ENCODE measurements around the gene NLRC5. TPM values are rescaled to one million over a fixed set of nuclear protein-coding genes. Genes with fewer than 3 reads are reported as not detected.
A peak's percentile ranks its signal among the peaks of the same experiment; 100 is the strongest.

Gene NLRC5
- total RNA-seq: 100 to 1,000 TPM; 424 to 434 TPM
- 240 TPM for polyA plus RNA-seq (2013, experiment 1 of 2)
- polyA plus RNA-seq (2013, experiment 2 of 2): 294 TPM
- 140 to 1,296 (median 464) reads per million in 172 experiments for total RNA-seq

DNA sequence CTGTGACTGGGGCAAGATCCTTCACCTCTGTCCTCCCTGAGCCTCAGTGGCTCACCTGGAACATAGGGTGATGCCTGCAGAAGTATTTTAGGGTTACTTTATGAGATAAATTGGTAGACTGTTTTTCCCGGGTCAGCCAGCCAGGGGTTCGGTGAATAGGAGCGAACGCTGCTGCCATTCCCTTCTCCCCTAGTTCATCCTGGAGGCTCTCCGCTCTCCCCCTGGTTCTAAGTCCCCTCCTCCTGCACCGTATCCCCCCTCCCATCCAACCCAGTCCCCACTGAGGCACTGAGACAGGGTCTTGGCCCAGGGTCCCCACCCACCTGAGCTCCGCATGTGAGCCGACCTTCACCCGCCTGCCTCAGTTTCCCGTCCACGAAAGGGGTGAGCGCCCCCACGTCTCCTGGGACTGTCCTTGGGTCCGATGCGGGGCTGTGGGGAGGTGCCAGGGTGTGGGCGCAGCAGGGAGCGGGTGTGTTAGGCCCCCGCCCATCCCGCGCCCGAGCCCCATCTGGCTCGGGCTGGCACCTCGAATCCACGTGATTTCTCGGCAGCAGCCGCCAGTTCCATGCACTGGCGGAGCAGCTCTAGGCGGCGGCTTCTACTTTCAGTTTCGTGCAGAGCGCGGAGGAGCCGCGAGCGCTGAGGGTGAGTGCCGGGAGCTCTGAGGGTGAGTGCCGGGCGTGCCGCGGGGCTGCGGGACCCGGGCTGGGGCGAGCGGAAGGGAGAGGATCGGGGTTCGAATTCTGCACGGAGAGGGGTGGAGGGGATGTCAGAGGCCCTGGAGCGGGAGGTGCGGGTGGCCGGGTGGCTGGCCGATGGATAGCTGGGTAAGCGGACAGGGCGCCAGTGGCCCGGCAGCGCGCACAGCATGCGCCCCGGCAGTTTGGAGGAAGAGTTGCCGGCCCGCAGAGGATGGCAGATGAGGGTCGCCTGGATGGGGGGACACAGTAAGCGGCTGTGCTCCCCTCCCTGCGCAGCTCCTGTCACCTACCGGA is at the start of gene NLRC5:
NLRC5 (plus strand) TSS at position 610 of the 998 bp plus-strand sequence. CDS start 31,156 bp downstream, outside the sequence.
- Histone ChIP-seq H3K9me3 (ENCODE audit: control insufficient read depth in 1 of 2, insufficient read depth in 1 of 2, low read length in 2 of 2) (no peaks in the 10 kb centered on the region), H3K27ac (ENCODE audit: low read depth in 1 of 2, low read length in 2 of 2) (peak within 1 kb of the TSS; percentile 85 to 93), H3K36me3 (ENCODE audit: insufficient read depth, low read length) (peaks cover 11% of the 10 kb centered on the region), H3K4me1 (ENCODE audit: insufficient read depth, low read length) (peaks cover 81% of the 10 kb centered on the region), H3K27me3 (ENCODE audit: control insufficient read depth in 1 of 2, insufficient read depth in 2 of 2, low read length in 2 of 2) (no peaks in the 10 kb centered on the region), H3K4me3 (ENCODE audit: low read length) (peak within 1 kb of the TSS; percentile 90)
- H3K27me3 Mint-ChIP-seq: no peaks in the 10 kb centered on the region
- POLR2A ChIA-PET: interaction anchor here (0.6 to 3.3 kb wide), 29 partner anchors 10 to 1140 kb away, joined by 3 to 81 read pairs (median 5); partner anchors contain the start of genes CFAP20, HERPUD1, NUP93 and PSME3IP1
- no peaks in the 10 kb centered on the region for H3K9me3 Mint-ChIP-seq
- H3K27ac Mint-ChIP-seq: peak within 1 kb of the TSS; percentile 96
- intact Hi-C loops (cut with DNase I, micrococcal nuclease): loop anchor here (1.0 to 2.0 kb wide), 5 partner anchors 24 to 56 kb away; partner anchors contain the start of gene HERPUD1 (in 1 of the 2)
- DNase-seq (peak; percentile 82 to 95 (median 89)), ATAC-seq (ENCODE audit: poor library complexity) (peak; percentile 90)
- TF ChIP-seq, protein P1, sequence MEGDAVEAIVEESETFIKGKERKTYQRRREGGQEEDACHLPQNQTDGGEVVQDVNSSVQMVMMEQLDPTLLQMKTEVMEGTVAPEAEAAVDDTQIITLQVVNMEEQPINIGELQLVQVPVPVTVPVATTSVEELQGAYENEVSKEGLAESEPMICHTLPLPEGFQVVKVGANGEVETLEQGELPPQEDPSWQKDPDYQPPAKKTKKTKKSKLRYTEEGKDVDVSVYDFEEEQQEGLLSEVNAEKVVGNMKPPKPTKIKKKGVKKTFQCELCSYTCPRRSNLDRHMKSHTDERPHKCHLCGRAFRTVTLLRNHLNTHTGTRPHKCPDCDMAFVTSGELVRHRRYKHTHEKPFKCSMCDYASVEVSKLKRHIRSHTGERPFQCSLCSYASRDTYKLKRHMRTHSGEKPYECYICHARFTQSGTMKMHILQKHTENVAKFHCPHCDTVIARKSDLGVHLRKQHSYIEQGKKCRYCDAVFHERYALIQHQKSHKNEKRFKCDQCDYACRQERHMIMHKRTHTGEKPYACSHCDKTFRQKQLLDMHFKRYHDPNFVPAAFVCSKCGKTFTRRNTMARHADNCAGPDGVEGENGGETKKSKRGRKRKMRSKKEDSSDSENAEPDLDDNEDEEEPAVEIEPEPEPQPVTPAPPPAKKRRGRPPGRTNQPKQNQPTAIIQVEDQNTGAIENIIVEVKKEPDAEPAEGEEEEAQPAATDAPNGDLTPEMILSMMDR (IDR thresholded peaks at IDR 0.05): no peak
- CTCF ChIA-PET: interaction anchor here (0.7 to 2.5 kb wide), 9 partner anchors 8 to 63 kb away, joined by 3 to 10 read pairs (median 5); no protein-coding TSS in a partner anchor
- H3K36me3 Mint-ChIP-seq (ENCODE audit: low read depth): peaks cover 63% of the 10 kb centered on the region
- H3K4me1 Mint-ChIP-seq (ENCODE audit: low read depth): peaks cover 92% of the 10 kb centered on the region
- H3K4me3 Mint-ChIP-seq: peak within 1 kb of the TSS; percentile 99

DNA sequence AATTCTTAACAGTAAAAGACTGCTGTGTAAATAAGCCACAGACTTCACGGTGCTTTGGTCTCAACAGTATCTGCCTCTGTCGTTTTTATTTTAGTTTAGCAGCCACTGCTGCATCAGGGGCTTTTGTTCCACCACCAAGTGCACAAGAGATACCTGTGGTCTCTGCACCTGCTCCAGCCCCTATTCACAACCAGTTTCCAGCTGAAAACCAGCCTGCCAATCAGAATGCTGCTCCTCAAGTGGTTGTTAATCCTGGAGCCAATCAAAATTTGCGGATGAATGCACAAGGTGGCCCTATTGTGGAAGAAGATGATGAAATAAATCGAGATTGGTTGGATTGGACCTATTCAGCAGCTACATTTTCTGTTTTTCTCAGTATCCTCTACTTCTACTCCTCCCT is 49.6 kb upstream of the NLRC5 start:
- TF ChIP-seq, protein P1 (IDR thresholded peaks at IDR 0.05): no peak
- H3K4me3 Mint-ChIP-seq: no peak overlapping the region
- H3K27me3 Mint-ChIP-seq: no peaks in the 10 kb centered on the region
- H3K36me3 Mint-ChIP-seq (ENCODE audit: low read depth): peaks cover 97% of the 10 kb centered on the region
- Histone ChIP-seq H3K36me3 (ENCODE audit: insufficient read depth, low read length) (peaks cover 96% of the 10 kb centered on the region), H3K9me3 (ENCODE audit: control insufficient read depth in 1 of 2, insufficient read depth in 1 of 2, low read length in 2 of 2) (no peaks in the 10 kb centered on the region), H3K27me3 (ENCODE audit: control insufficient read depth in 1 of 2, insufficient read depth in 2 of 2, low read length in 2 of 2) (no peaks in the 10 kb centered on the region), H3K27ac (ENCODE audit: low read depth in 1 of 2, low read length in 2 of 2) (no peak overlapping the region), H3K4me3 (ENCODE audit: low read length) (no peak overlapping the region), H3K4me1 (ENCODE audit: insufficient read depth, low read length) (peaks cover 30% of the 10 kb centered on the region)
- H3K27ac Mint-ChIP-seq: peak overlapping the region; percentile 80
- ChIA-PET CTCF (no interaction called here), POLR2A (interaction anchor here (1.2 kb wide), 1 partner anchor 8 kb away, joined by 4 read pairs; the partner anchor contains the start of gene HERPUD1)
- ATAC-seq (ENCODE audit: poor library complexity) (no peak), DNase-seq (no peak)
- intact Hi-C loops (cut with DNase I, micrococcal nuclease): loop anchor here in 1 of 2 experiments (10.0 kb wide), 4 partner anchors 215 to 795 kb away; partner anchors contain the start of genes KATNB1, POLR2C, PSME3IP1 and RSPRY1
- H3K9me3 Mint-ChIP-seq: no peaks in the 10 kb centered on the region
- H3K4me1 Mint-ChIP-seq (ENCODE audit: low read depth): peaks cover 46% of the 10 kb centered on the region

- no peak overlapping the region for H3K27ac ChIP-seq (ENCODE audit: low read depth in 1 of 2, low read length in 2 of 2)
- no peaks in the 10 kb centered on the region for H3K9me3 Mint-ChIP-seq
- TF ChIP-seq, protein P1 (IDR thresholded peaks at IDR 0.05): no peak
- no peak overlapping the region for H3K4me3 ChIP-seq (ENCODE audit: low read length)
- H3K27me3 Mint-ChIP-seq: no peaks in the 10 kb centered on the region
- H3K36me3 ChIP-seq (ENCODE audit: insufficient read depth, low read length): peaks cover 94% of the 10 kb centered on the region
- H3K4me1 Mint-ChIP-seq (ENCODE audit: low read depth): peaks cover 34% of the 10 kb centered on the region
- no peaks in the 10 kb centered on the region for H3K9me3 ChIP-seq (ENCODE audit: control insufficient read depth in 1 of 2, insufficient read depth in 1 of 2, low read length in 2 of 2)
- ChIA-PET CTCF (no interaction called here), POLR2A (interaction anchor here (0.7 to 7.5 kb wide), 4 partner anchors 8 to 100 kb away, joined by 3 to 51 read pairs (median 3); partner anchors contain the start of gene HERPUD1)
- H3K27me3 ChIP-seq (ENCODE audit: control insufficient read depth in 1 of 2, insufficient read depth in 2 of 2, low read length in 2 of 2): no peaks in the 10 kb centered on the region
- ATAC-seq (ENCODE audit: poor library complexity) (no peak), DNase-seq (no peak)
- H3K36me3 Mint-ChIP-seq (ENCODE audit: low read depth): peaks cover 88% of the 10 kb centered on the region
- no peak overlapping the region for H3K4me3 Mint-ChIP-seq
- intact Hi-C loops (cut with DNase I, micrococcal nuclease): no loop called here
- H3K4me1 ChIP-seq (ENCODE audit: insufficient read depth, low read length): peaks cover 22% of the 10 kb centered on the region
- no peak overlapping the region for H3K27ac Mint-ChIP-seq
These were observed 48.3 kb upstream of the NLRC5 start for GRCh38 chr16:56941092-56941491.
